B cell (primary cell): ENCODE results near the gene RAB43. TPM values are rescaled to one million over a fixed set of nuclear protein-coding genes. Genes with fewer than 3 reads are reported as not detected.
A peak's percentile ranks its signal among the peaks of the same experiment; 100 is the strongest.
"Not testable (repeated sequence)": the region's sequence is repeated elsewhere in the genome, so short reads cannot be mapped to it uniquely, and the experiment has no call there.

Experiments used
- ATAC-seq: fragments of 200-7000 bp; cut with Tn5 transposase; one replicate; pipeline ENCODE4 v1.10.0; 2021; ENCODE audit warnings: low read depth, mild to moderate bottlenecking, moderate number of reproducible peaks, moderate library complexity
- CTCF ChIA-PET: fragments of 350-600 bp; sonication (Branson Sonifier 250); formaldehyde crosslinking; loops from one replicate; lab custom pipeline; 2021; ENCODE audit warnings: antibody characterized with exemption, inconsistent platforms; lab: Charles Lee
- POLR2A ChIA-PET: fragments of 350-600 bp; sonication (Branson Sonifier 250); formaldehyde crosslinking; loops from one replicate; lab custom pipeline; 2021; ENCODE audit warnings: antibody characterized with exemption; lab: Charles Lee
- DNase-seq: peaks from one replicate; pipeline ENCODE4 v3.0.0; 2013
- H2AFZ ChIP-seq: 2 replicates; pipeline ENCODE4 v1.6.1; 2012; ENCODE audit warnings: mild to moderate bottlenecking, low read depth, low read length; ENCODE audit not compliant: insufficient read depth, poor library complexity, severe bottlenecking
- H3K27ac ChIP-seq, 2 donors: 1 replicate in 1 of 2; 2 replicates in 1 of 2; pipeline ENCODE4 v1.5.1; 2012 to 2013; ENCODE audit warnings: low read length in 2 of 2, mild to moderate bottlenecking in 2 of 2, moderate library complexity in 1 of 2
- H3K27me3 ChIP-seq, 4 experiments: fragments of 200-600 bp in 1 of 4; sonication (generic) in 1 of 4; replicated peaks in 1 of 4; 1 replicate in 2 of 4; 2 replicates in 2 of 4; pipeline versions ENCODE4 v1.6.1 to v1.7.0; 2013 to 2016; ENCODE audit warnings: low read length in 3 of 4, mild to moderate bottlenecking in 2 of 4, mixed read lengths in 1 of 4, moderate library complexity in 1 of 4; ENCODE audit not compliant: insufficient read depth in 4 of 4, control insufficient read depth in 3 of 4; ENCODE audit errors: control extremely low read depth in 1 of 4
- H3K36me3 ChIP-seq, 2 experiments: replicated peaks in 1 of 2; 1 replicate in 1 of 2; 2 replicates in 1 of 2; pipeline versions ENCODE4 v1.6.1 to v1.7.1; 2013; ENCODE audit warnings: low read length in 1 of 2; ENCODE audit not compliant: insufficient read depth in 2 of 2, control insufficient read depth in 1 of 2; ENCODE audit errors: control extremely low read depth in 1 of 2, extremely low read depth in 1 of 2
- H3K4me1 ChIP-seq, 2 donors: fragments of 200-600 bp in 1 of 2; sonication (generic) in 1 of 2; 1 replicate in 1 of 2; 2 replicates in 1 of 2; pipeline versions ENCODE4 v1.5.1 to v1.6.1; 2013 to 2017; ENCODE audit warnings: low read length in 2 of 2; ENCODE audit not compliant: control insufficient read depth in 2 of 2, insufficient read depth in 2 of 2
- H3K4me2 ChIP-seq: replicated peaks from 2 replicates; pipeline ENCODE3; 2012; ENCODE audit warnings: mild to moderate bottlenecking, low read depth, low read length; ENCODE audit not compliant: poor library complexity, severe bottlenecking
- H3K4me3 ChIP-seq, 5 experiments: fragments of 200-600 bp in 1 of 5; sonication (generic) in 1 of 5; 1 replicate in 3 of 5; 2 replicates in 2 of 5; pipeline versions ENCODE4 v1.5.1 to v1.7.0; 2011 to 2016; ENCODE audit warnings: low read length in 4 of 5, mild to moderate bottlenecking in 4 of 5, low read depth in 2 of 5, control low read depth in 1 of 5, moderate library complexity in 1 of 5; ENCODE audit not compliant: insufficient read depth in 1 of 5; ENCODE audit errors: control extremely low read depth in 1 of 5, extremely low read depth in 1 of 5
- H3K79me2 ChIP-seq: fragments of 200-600 bp; sonication (generic); one replicate; pipeline ENCODE4 v1.6.0; 2016; ENCODE audit warnings: low read length; ENCODE audit not compliant: control insufficient read depth, insufficient read depth
- H3K9ac ChIP-seq: fragments of 200-600 bp; sonication (generic); 2 replicates; pipeline ENCODE4 v1.6.1; 2017; ENCODE audit warnings: mild to moderate bottlenecking, low read length, moderate library complexity
- H3K9me3 ChIP-seq, 3 donors: one replicate each; pipeline versions ENCODE4 v1.6.1 to v1.7.1; 2013; ENCODE audit warnings: low read length in 2 of 3; ENCODE audit not compliant: control insufficient read depth in 2 of 3, insufficient read depth in 1 of 3; ENCODE audit errors: control extremely low read depth in 1 of 3
- H4K20me1 ChIP-seq: 2 replicates; pipeline ENCODE4 v1.6.0; 2012; ENCODE audit warnings: mild to moderate bottlenecking, low read length; ENCODE audit not compliant: insufficient read depth, control insufficient read depth, poor library complexity, severe bottlenecking
- H3K27ac Mint-ChIP-seq: one replicate; pipeline ENCODE4 v1.8.0; 2021; ENCODE audit warnings: mixed read lengths
- H3K27me3 Mint-ChIP-seq: one replicate; pipeline ENCODE4 v1.8.0; 2021; ENCODE audit warnings: mixed read lengths
- H3K4me1 Mint-ChIP-seq: one replicate; pipeline ENCODE4 v1.8.0; 2021; ENCODE audit warnings: mixed read lengths
- H3K4me3 Mint-ChIP-seq: one replicate; pipeline ENCODE4 v1.8.0; 2021; ENCODE audit warnings: mixed read lengths
- H3K9me3 Mint-ChIP-seq: one replicate; pipeline ENCODE4 v1.8.0; 2022; ENCODE audit warnings: mixed read lengths; ENCODE audit not compliant: insufficient read depth
- EZH2 ChIP-seq: IDR thresholded peaks from 2 replicates; pipeline ENCODE4 v1.6.1; 2012; ENCODE audit warnings: borderline replicate concordance, low read depth, mild to moderate bottlenecking, moderate library complexity, low read length; ENCODE audit not compliant: insufficient read depth, poor library complexity, severe bottlenecking
- WGBS: methylation state at CpG from one replicate; pipeline ENCODE4 v1.1.5; 2013; ENCODE audit warnings: missing lambda C conversion rate; ENCODE audit not compliant: insufficient coverage; 5-methylcytosine and 5-hydroxymethylcytosine counted together
- intact Hi-C: fragments of 100-400 bp; cut with micrococcal nuclease; formaldehyde crosslinking; loops from one replicate; pipeline ENCODE4 v1.10.0; 2022
- polyA plus RNA-seq: library from polyadenylated mRNA; depleted of rRNA; stranded (reverse); fragments of >200 nt; gene quantifications from 2 replicates; pipeline ENCODE4 v1.2.3, GENCODE V29; 2012
- total RNA-seq, 2 donors: library from RNA; stranded (reverse); fragments of 120-200 nt in 1 of 2; gene quantifications; 1 replicate in 1 of 2; 2 replicates in 1 of 2; pipeline versions ENCODE4 v1.2.3 to v1.2.4, GENCODE V29; 2013 to 2022
- TF ChIP-seq, protein P1 (sequence below): fragments of 200-600 bp; IDR thresholded peaks from one replicate; pipeline ENCODE4 v1.8.0; 2022; ENCODE audit warnings: antibody characterized with exemption, mild to moderate bottlenecking

RAB43 gene
- total and polyA plus RNA-seq, 2 donors (not counting 1 experiment from before 2014, with no cell fraction given) = 7.6 to 14.3 TPM

- H3K27ac ChIP-seq, CTCF ChIA-PET, H3K9me3 Mint-ChIP-seq, H3K27ac Mint-ChIP-seq, H3K9ac ChIP-seq, H3K27me3 Mint-ChIP-seq, intact Hi-C loops, DNase-seq, H3K4me3 Mint-ChIP-seq, H3K4me3 ChIP-seq, POLR2A ChIA-PET, H3K4me1 Mint-ChIP-seq, H3K79me2 ChIP-seq, H3K27me3 ChIP-seq, H4K20me1 ChIP-seq, H3K36me3 ChIP-seq, H3K4me1 ChIP-seq, H2AFZ ChIP-seq, H3K4me2 ChIP-seq, H3K9me3 ChIP-seq: not testable (repeated sequence)
- no CpG with 5 or more reads among the region's 9 CpGs for WGBS
- ATAC-seq = peak; percentile 47
Measured at GRCh38 chr3:129087904-129088303, 33.7 kb downstream of the RAB43 start.

GRCh38 chr3:129087138-129087702 is 34.4 kb downstream of the RAB43 start:
- no peak overlapping the region for H3K4me3 ChIP-seq
- no peak for DNase-seq
- no peak overlapping the region for H3K27ac ChIP-seq
- Mint-ChIP-seq H3K4me1 (no peaks in the 10 kb centered on the region), H3K27ac (no peak overlapping the region), H3K4me3 (no peak overlapping the region), H3K27me3 (no peaks in the 10 kb centered on the region), H3K9me3 (no peaks in the 10 kb centered on the region)
- CTCF ChIA-PET = no interaction called here
- intact Hi-C loops = no loop called here
- H3K4me1 ChIP-seq = no peaks in the 10 kb centered on the region
- no peak overlapping the region for H3K4me2 ChIP-seq
- no peaks in the 10 kb centered on the region for H4K20me1 ChIP-seq
- H3K27me3 ChIP-seq = no peaks in the 10 kb centered on the region
- POLR2A ChIA-PET = no interaction called here
- ATAC-seq = no peak
- H3K9me3 ChIP-seq = no peaks in the 10 kb centered on the region
- no peaks in the 10 kb centered on the region for H3K79me2 ChIP-seq
- TF ChIP-seq EZH2 = no peak
- TF ChIP-seq, protein P1, sequence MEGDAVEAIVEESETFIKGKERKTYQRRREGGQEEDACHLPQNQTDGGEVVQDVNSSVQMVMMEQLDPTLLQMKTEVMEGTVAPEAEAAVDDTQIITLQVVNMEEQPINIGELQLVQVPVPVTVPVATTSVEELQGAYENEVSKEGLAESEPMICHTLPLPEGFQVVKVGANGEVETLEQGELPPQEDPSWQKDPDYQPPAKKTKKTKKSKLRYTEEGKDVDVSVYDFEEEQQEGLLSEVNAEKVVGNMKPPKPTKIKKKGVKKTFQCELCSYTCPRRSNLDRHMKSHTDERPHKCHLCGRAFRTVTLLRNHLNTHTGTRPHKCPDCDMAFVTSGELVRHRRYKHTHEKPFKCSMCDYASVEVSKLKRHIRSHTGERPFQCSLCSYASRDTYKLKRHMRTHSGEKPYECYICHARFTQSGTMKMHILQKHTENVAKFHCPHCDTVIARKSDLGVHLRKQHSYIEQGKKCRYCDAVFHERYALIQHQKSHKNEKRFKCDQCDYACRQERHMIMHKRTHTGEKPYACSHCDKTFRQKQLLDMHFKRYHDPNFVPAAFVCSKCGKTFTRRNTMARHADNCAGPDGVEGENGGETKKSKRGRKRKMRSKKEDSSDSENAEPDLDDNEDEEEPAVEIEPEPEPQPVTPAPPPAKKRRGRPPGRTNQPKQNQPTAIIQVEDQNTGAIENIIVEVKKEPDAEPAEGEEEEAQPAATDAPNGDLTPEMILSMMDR = no peak
- no peak overlapping the region for H3K9ac ChIP-seq
- H2AFZ ChIP-seq = no peak overlapping the region
- peaks cover 0 to under 1% of the 10 kb centered on the region in 2 experiments for H3K36me3 ChIP-seq
- WGBS = 96% methylated on average over 5 of the region's 8 CpGs
